Left lung (tissue), 10 donors: ENCODE results near the gene ZYX. TPM values are rescaled to one million over a fixed set of nuclear protein-coding genes. Genes with fewer than 3 reads are reported as not detected.

Experiments
- ATAC-seq: fragments of 200-7000 bp; cut with Tn5 transposase; one replicate; pipeline ENCODE4 v1.9.1; 2020; ENCODE audit warnings: moderate library complexity
- DNase-seq, 4 donors: peaks; one replicate each; pipeline ENCODE4 v3.0.0-alpha.2; 2013 to 2020
- H3K27ac ChIP-seq, 2 donors: fragments of 200-600 bp; sonication (generic) in 1 of 2; one replicate each; pipeline versions ENCODE4 v1.5.0 to v1.8.0; 2020 to 2021
- H3K27me3 ChIP-seq, 2 donors: fragments of 200-600 bp; sonication (generic) in 1 of 2; one replicate each; pipeline versions ENCODE4 v1.5.0 to v1.8.0; 2020 to 2021
- H3K36me3 ChIP-seq, 2 donors: fragments of 200-600 bp; sonication (generic) in 1 of 2; one replicate each; pipeline versions ENCODE4 v1.5.0 to v1.8.0; 2020 to 2021
- H3K4me1 ChIP-seq, 2 donors: fragments of 200-600 bp; one replicate each; pipeline ENCODE4 v1.8.0; 2021
- H3K4me3 ChIP-seq, 2 donors: fragments of 200-600 bp; sonication (generic) in 1 of 2; one replicate each; pipeline versions ENCODE4 v1.5.0 to v1.8.0; 2020 to 2021; ENCODE audit warnings: mild to moderate bottlenecking in 1 of 2
- H3K9me3 ChIP-seq, 2 donors: fragments of 200-600 bp; sonication (generic) in 1 of 2; one replicate each; pipeline versions ENCODE4 v1.5.0 to v1.8.0; 2020 to 2021
- intact Hi-C, 2 donors: fragments of 100-400 bp; cut with DNase I; formaldehyde crosslinking; loops; one replicate each; pipeline versions ENCODE4 v1.11.2 to v1.14.2; 2022
- polyA plus RNA-seq, 6 donors: library from polyadenylated mRNA; unstranded; fragments of 120-200 nt; gene quantifications; one replicate each; pipeline ENCODE4 v1.2.1, GENCODE V29; 2013; ENCODE audit not compliant: insufficient read length in 6 of 6
- total RNA-seq, 2 donors: library from RNA; stranded (reverse); fragmentation: NEBNext Ultra II Directional; extraction: Animal tissue kit (Norgen Biotek cat#: 25700); gene quantifications; one replicate each; pipeline ENCODE4 v1.2.1, GENCODE V29; 2021
- TF ChIP-seq, protein P1 (sequence below), 2 donors: fragments of 200-600 bp; sonication (generic) in 1 of 2; IDR thresholded peaks; one replicate each; pipeline versions ENCODE4 v1.5.0 to v1.8.0; 2021; ENCODE audit warnings: antibody characterized with exemption in 2 of 2
- donor health status: DM: no; HTN: yes; CAD: no.
- donor health status: DM: no; HTN: no; CAD: no.

Gene ZYX
- total and polyA plus RNA-seq, 8 donors: 117 to 307 (median 182) TPM

DNA sequence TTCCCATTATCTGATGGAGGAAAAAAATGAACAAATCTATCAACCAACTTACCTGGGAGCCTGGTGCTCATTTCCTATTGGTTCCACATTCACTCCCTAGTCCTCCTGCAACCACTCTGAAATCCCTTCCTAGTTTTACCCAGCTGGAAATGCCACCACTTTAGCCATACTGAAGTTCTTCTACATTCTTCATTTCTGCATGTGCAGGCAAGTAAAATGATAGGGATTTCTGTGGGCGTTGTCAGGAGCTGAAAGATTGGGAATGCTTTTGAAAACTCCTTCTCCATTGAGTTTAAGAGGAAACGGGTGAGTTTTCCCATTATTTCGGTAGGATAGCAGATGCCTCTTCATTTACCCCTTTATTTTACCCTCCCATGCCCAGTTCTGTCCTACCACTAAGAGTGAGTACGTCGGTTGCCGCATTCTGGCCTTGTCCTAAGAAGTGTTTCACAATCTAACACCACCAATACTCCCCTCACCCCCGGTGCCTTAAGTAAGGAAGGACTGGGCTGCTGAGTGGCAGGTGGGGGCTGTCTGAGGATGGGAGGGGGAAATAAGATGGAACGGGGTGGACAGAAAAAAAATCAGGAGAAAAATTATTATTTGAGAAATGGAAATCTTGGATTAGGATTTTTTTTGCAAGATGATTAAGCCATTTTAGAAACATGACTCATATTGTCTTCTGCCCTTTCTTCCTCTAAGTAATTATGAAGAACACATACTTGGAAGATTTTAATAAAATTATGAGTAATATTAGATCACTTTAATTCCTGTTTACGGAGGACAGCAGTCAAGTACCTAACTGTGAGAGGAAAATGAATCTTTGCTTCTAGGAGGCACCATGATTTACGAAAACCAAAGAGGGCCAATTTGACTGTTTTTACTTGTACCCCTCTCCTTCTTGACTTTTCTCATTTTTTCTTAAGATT lies 48.9 kb downstream of the ZYX start:
- H3K27ac ChIP-seq: no peak overlapping the region
- TF ChIP-seq, protein P1, sequence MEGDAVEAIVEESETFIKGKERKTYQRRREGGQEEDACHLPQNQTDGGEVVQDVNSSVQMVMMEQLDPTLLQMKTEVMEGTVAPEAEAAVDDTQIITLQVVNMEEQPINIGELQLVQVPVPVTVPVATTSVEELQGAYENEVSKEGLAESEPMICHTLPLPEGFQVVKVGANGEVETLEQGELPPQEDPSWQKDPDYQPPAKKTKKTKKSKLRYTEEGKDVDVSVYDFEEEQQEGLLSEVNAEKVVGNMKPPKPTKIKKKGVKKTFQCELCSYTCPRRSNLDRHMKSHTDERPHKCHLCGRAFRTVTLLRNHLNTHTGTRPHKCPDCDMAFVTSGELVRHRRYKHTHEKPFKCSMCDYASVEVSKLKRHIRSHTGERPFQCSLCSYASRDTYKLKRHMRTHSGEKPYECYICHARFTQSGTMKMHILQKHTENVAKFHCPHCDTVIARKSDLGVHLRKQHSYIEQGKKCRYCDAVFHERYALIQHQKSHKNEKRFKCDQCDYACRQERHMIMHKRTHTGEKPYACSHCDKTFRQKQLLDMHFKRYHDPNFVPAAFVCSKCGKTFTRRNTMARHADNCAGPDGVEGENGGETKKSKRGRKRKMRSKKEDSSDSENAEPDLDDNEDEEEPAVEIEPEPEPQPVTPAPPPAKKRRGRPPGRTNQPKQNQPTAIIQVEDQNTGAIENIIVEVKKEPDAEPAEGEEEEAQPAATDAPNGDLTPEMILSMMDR (IDR thresholded peaks at IDR 0.05): no peak
- intact Hi-C loops: no loop called here
- H3K9me3 ChIP-seq: no peaks in the 10 kb centered on the region
- H3K27me3 ChIP-seq: no peaks in the 10 kb centered on the region
- ATAC-seq (peak; percentile 17), DNase-seq (no peak)
- H3K36me3 ChIP-seq: no peaks in the 10 kb centered on the region
- no peak overlapping the region for H3K4me3 ChIP-seq
- H3K4me1 ChIP-seq: peaks cover 0 to 6% of the 10 kb centered on the region in 2 donors

GRCh38 chr7:143431109-143431508 lies 50.0 kb downstream of the ZYX start:
- H3K36me3 ChIP-seq: no peaks in the 10 kb centered on the region
- peaks cover 0 to 6% of the 10 kb centered on the region in 2 donors for H3K4me1 ChIP-seq
- DNase-seq (no peak), ATAC-seq (no peak)
- H3K27me3 ChIP-seq: no peaks in the 10 kb centered on the region
- H3K27ac ChIP-seq: no peak overlapping the region
- no peak overlapping the region for H3K4me3 ChIP-seq
- no peaks in the 10 kb centered on the region for H3K9me3 ChIP-seq
- TF ChIP-seq, protein P1 (IDR thresholded peaks at IDR 0.05): no peak
- intact Hi-C loops: no loop called here

GRCh38 chr7:143433759-143434158 lies 52.6 kb downstream of the ZYX start:
- DNase-seq (no peak), ATAC-seq (no peak)
- Histone ChIP-seq H3K4me1 (peaks cover 0 to 6% of the 10 kb centered on the region in 2 donors), H3K4me3 (no peak overlapping the region), H3K27me3 (no peaks in the 10 kb centered on the region), H3K36me3 (no peaks in the 10 kb centered on the region), H3K9me3 (no peaks in the 10 kb centered on the region), H3K27ac (no peak overlapping the region)
- TF ChIP-seq, protein P1 (IDR thresholded peaks at IDR 0.05): no peak
- intact Hi-C loops: no loop called here

- Histone ChIP-seq H3K27ac (no peak overlapping the region), H3K9me3 (no peaks in the 10 kb centered on the region), H3K36me3 (no peaks in the 10 kb centered on the region), H3K4me3 (no peak overlapping the region), H3K27me3 (no peaks in the 10 kb centered on the region), H3K4me1 (peaks cover 0 to 6% of the 10 kb centered on the region in 2 donors)
- intact Hi-C loops: no loop called here
- TF ChIP-seq, protein P1 (IDR thresholded peaks at IDR 0.05): no peak
- no peak for DNase-seq
- no peak for ATAC-seq
Measured at GRCh38 chr7:143434660-143435059, 53.5 kb downstream of the ZYX start.

DNA sequence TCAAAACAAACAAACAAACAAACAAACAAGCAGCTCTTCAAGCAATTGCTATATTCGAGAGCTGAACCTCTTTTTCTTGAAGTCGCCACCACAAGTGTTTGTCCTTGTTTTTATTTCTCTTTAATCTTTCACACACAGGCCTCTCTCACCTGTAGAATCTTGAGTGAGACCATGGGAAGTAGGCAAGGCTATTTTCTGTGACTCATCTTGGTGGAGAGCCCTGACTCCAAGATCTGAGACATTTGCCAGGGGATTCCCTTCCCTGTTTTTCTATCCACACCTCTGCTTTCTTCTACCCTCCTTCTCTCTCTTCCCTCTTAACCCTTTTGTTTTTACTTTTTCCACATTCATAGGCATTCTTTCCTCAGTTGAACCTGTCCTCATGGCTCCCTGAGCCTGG lies 54.1 kb downstream of the ZYX start:
- Histone ChIP-seq H3K27ac (no peak overlapping the region), H3K9me3 (no peaks in the 10 kb centered on the region), H3K4me3 (no peak overlapping the region), H3K36me3 (no peaks in the 10 kb centered on the region), H3K27me3 (no peaks in the 10 kb centered on the region), H3K4me1 (peaks cover 0 to 1% of the 10 kb centered on the region in 2 donors)
- DNase-seq (no peak), ATAC-seq (no peak)
- TF ChIP-seq, protein P1 (IDR thresholded peaks at IDR 0.05): no peak
- intact Hi-C loops: no loop called here
